Endothelial cell of umbilical vein (primary cell): Measurements from ENCODE around the gene SEC63. TPM values are rescaled to one million over a fixed set of nuclear protein-coding genes. Genes with fewer than 3 reads are reported as not detected.

Source experiments
- BruUV-seq: library from RNA; stranded (reverse); fragments of 400-500 nt; replicated peaks from 2 replicates; lab custom pipeline; 2021; lab: Mats Ljungman, UMichigan
- CTCF ChIA-PET: fragments of 300-600, 350-600 bp; sonication (Branson Sonifier 250); formaldehyde crosslinking; loops from one replicate; lab custom pipeline; 2021; ENCODE audit warnings: antibody characterized with exemption, inconsistent platforms; lab: Charles Lee
- POLR2A ChIA-PET: fragments of 300-600, 350-600 bp; sonication (Branson Sonifier 250); formaldehyde crosslinking; loops from one replicate; lab custom pipeline; 2021; ENCODE audit warnings: antibody characterized with exemption, inconsistent platforms; lab: Charles Lee
- DNase-seq: peaks from one replicate; pipeline ENCODE4 v3.0.0-alpha.2; 2011; ENCODE audit warnings: low read depth, low spot score
- FAIRE-seq: peaks from 2 replicates; lab custom pipeline; 2011; peaks lifted over from hg19 to GRCh38; lab: Jason Lieb, UNC
- H2AFZ ChIP-seq: 2 replicates; pipeline ENCODE4 v1.6.0; 2012; ENCODE audit warnings: low read depth, low read length, control low read depth, inconsistent platforms
- H3K27ac ChIP-seq: 2 replicates; pipeline ENCODE4 v1.5.1; 2011; ENCODE audit warnings: low read depth, mild to moderate bottlenecking, control low read depth, low read length, moderate library complexity; ENCODE audit not compliant: insufficient read depth
- H3K27me3 ChIP-seq, 2 experiments: 2 replicates each; pipeline versions ENCODE4 v1.6.0 to v1.6.1; 2011; ENCODE audit warnings: low read length in 2 of 2, mixed read lengths in 1 of 2; ENCODE audit not compliant: control insufficient read depth in 2 of 2, insufficient read depth in 2 of 2
- H3K36me3 ChIP-seq, 2 experiments: 2 replicates in 1 of 2; 3 replicates in 1 of 2; pipeline ENCODE4 v1.5.1; 2011; ENCODE audit warnings: low read length in 2 of 2, mild to moderate bottlenecking in 1 of 2, moderate library complexity in 1 of 2; ENCODE audit not compliant: control insufficient read depth in 2 of 2, insufficient read depth in 2 of 2; ENCODE audit errors: extremely low read depth in 1 of 2
- H3K4me1 ChIP-seq: 3 replicates; pipeline ENCODE4 v1.5.1; 2011; ENCODE audit warnings: mild to moderate bottlenecking, low read length; ENCODE audit not compliant: control insufficient read depth, insufficient read depth; ENCODE audit errors: extremely low read depth
- H3K4me2 ChIP-seq: 2 replicates; pipeline ENCODE4 v1.6.1; 2011; ENCODE audit warnings: low read length, control low read depth, mixed read lengths; ENCODE audit not compliant: insufficient read depth
- H3K4me3 ChIP-seq, 3 experiments: fragments of 200-600 bp in 1 of 3; sonication (generic), shearing (Covaris generic) in 1 of 3; replicated peaks in 1 of 3; 2 replicates each; pipeline ENCODE4 v1.5.1; 2011 to 2016; ENCODE audit warnings: control low read depth in 3 of 3, low read length in 3 of 3, mild to moderate bottlenecking in 2 of 3, inconsistent platforms in 1 of 3, low read depth in 1 of 3, moderate library complexity in 1 of 3; ENCODE audit not compliant: insufficient read depth in 1 of 3
- H3K79me2 ChIP-seq: 2 replicates; pipeline ENCODE4 v1.6.0; 2012; ENCODE audit warnings: low read length, inconsistent platforms; ENCODE audit not compliant: control insufficient read depth, insufficient read depth
- H3K9ac ChIP-seq: replicated peaks from 2 replicates; pipeline ENCODE3; 2011; ENCODE audit warnings: low read length, control low read depth; ENCODE audit not compliant: insufficient read depth; ENCODE audit errors: extremely low read depth
- H3K9me1 ChIP-seq: replicated peaks from 3 replicates; pipeline ENCODE4 v1.6.0; 2011; ENCODE audit warnings: mild to moderate bottlenecking, low read length; ENCODE audit not compliant: control insufficient read depth, insufficient read depth; ENCODE audit errors: extremely low read depth
- H3K9me3 ChIP-seq: replicated peaks from 2 replicates; pipeline ENCODE4 v1.5.1; 2012; ENCODE audit warnings: low read length, inconsistent platforms; ENCODE audit not compliant: control insufficient read depth, insufficient read depth
- H4K20me1 ChIP-seq: replicated peaks from 2 replicates; pipeline ENCODE3; 2011; ENCODE audit warnings: mild to moderate bottlenecking, low read length; ENCODE audit not compliant: control insufficient read depth, insufficient read depth; ENCODE audit errors: extremely low read depth
- CTCF ChIP-seq, 2 donors: IDR thresholded peaks; 1 replicate in 1 of 2; 2 replicates in 1 of 2; pipeline ENCODE4 v1.5.1; 2011; ENCODE audit warnings: low read length in 2 of 2, mild to moderate bottlenecking in 2 of 2, moderate library complexity in 2 of 2, control low read depth in 1 of 2, inconsistent platforms in 1 of 2, low read depth in 1 of 2; ENCODE audit not compliant: insufficient read depth in 1 of 2; ENCODE audit errors: extremely low read depth in 1 of 2
- EZH2 ChIP-seq: IDR thresholded peaks from 2 replicates; pipeline ENCODE4 v1.6.1; 2012; ENCODE audit warnings: borderline replicate concordance, low read depth, mild to moderate bottlenecking, moderate library complexity, low read length, inconsistent platforms; ENCODE audit not compliant: severe bottlenecking
- FOS ChIP-seq: IDR thresholded peaks from 2 replicates; pipeline ENCODE4 v1.6.1; 2011; ENCODE audit warnings: mild to moderate bottlenecking, low read length, moderate library complexity, borderline replicate concordance; ENCODE audit not compliant: insufficient read depth
- GATA2 ChIP-seq: IDR thresholded peaks from 2 replicates; pipeline ENCODE4 v1.7.0; 2011; ENCODE audit warnings: low read depth, mild to moderate bottlenecking, moderate library complexity, mixed read lengths, low read length; ENCODE audit not compliant: insufficient read length, insufficient read depth
- JUN ChIP-seq: IDR thresholded peaks from 2 replicates; pipeline ENCODE4 v1.6.1; 2011; ENCODE audit warnings: borderline replicate concordance, low read depth; ENCODE audit not compliant: insufficient read length, insufficient read depth
- MAX ChIP-seq: IDR thresholded peaks from 2 replicates; pipeline ENCODE4 v1.6.1; 2011; ENCODE audit not compliant: insufficient read depth, insufficient read length
- MYC ChIP-seq: IDR thresholded peaks from one replicate; pipeline ENCODE4 v1.6.1; 2011; ENCODE audit warnings: mild to moderate bottlenecking, low read depth, low read length
- POLR2AphosphoS5 ChIP-seq: IDR thresholded peaks from 2 replicates; pipeline ENCODE4 v1.6.1; 2012; ENCODE audit warnings: low read depth, mild to moderate bottlenecking, control low read depth, low read length, moderate library complexity; ENCODE audit not compliant: insufficient read depth
- dilution Hi-C: fragments of 300-500 bp; cut with MboI; formaldehyde crosslinking; loops from one replicate; pipeline ENCODE4 v1.15.0; 2019; ENCODE audit warnings: low sequenced_read_pairs; ENCODE audit not compliant: extremely low pct_ligation_motif_present
- intact Hi-C: fragments of 100-400 bp; cut with micrococcal nuclease; formaldehyde crosslinking; loops from one replicate; pipeline ENCODE4 v1.10.0; 2022
- polyA plus RNA-seq, 4 experiments: library from polyadenylated mRNA; depleted of rRNA in 3 of 4; stranded (reverse) in 3 of 4; unstranded in 1 of 4; fragments of >200 nt; gene quantifications; 2 replicates each; pipeline versions ENCODE4 v1.2.1 to v1.2.3, GENCODE V29; 2011 to 2012; ENCODE audit warnings: missing spikeins in 1 of 4
- total RNA-seq: library from RNA; stranded (reverse); gene quantifications from 2 replicates; pipeline ENCODE4 v1.2.3, GENCODE V29; 2021

Gene SEC63
- total and polyA plus RNA-seq, 2 donors (not counting 3 experiments of a cell fraction or from before 2014, with no cell fraction given), result 14.8 to 132 TPM

- H3K4me1 ChIP-seq, result no peaks in the 10 kb centered on the region
- no peak overlapping the region for H3K27ac ChIP-seq
- dilution Hi-C loops, result no loop called here
- H3K79me2 ChIP-seq, result no peaks in the 10 kb centered on the region
- peaks cover 31 to 36% of the 10 kb centered on the region in 2 experiments for H3K27me3 ChIP-seq
- FAIRE-seq, result no peak
- no peak overlapping the region for H3K4me2 ChIP-seq
- no peak overlapping the region for H3K4me3 ChIP-seq
- intact Hi-C loops, result no loop called here
- CTCF ChIA-PET, result no interaction called here
- TF ChIP-seq MAX (no peak), JUN (no peak), FOS (no peak), EZH2 (no peak), CTCF (IDR thresholded peaks at IDR 0.05; ENCODE audit: extremely low read depth in 1 of 2, insufficient read depth in 1 of 2, low read depth in 1 of 2, low read length in 2 of 2) (no peak), GATA2 (no peak), POLR2AphosphoS5 (no peak), MYC (no peak)
- no peaks in the 10 kb centered on the region for H3K9me1 ChIP-seq
- POLR2A ChIA-PET, result no interaction called here
- BruUV-seq, result no TSS peak
- H3K9ac ChIP-seq, result no peak overlapping the region
- H3K9me3 ChIP-seq, result no peaks in the 10 kb centered on the region
- H4K20me1 ChIP-seq, result no peaks in the 10 kb centered on the region
- H2AFZ ChIP-seq, result no peak overlapping the region
- no peak for DNase-seq
- H3K36me3 ChIP-seq, result no peaks in the 10 kb centered on the region
Measured at GRCh38 chr6:107818272-107818671, 139.7 kb downstream of the SEC63 start.
